ENCODE results near the gene CDC42.

DNA sequence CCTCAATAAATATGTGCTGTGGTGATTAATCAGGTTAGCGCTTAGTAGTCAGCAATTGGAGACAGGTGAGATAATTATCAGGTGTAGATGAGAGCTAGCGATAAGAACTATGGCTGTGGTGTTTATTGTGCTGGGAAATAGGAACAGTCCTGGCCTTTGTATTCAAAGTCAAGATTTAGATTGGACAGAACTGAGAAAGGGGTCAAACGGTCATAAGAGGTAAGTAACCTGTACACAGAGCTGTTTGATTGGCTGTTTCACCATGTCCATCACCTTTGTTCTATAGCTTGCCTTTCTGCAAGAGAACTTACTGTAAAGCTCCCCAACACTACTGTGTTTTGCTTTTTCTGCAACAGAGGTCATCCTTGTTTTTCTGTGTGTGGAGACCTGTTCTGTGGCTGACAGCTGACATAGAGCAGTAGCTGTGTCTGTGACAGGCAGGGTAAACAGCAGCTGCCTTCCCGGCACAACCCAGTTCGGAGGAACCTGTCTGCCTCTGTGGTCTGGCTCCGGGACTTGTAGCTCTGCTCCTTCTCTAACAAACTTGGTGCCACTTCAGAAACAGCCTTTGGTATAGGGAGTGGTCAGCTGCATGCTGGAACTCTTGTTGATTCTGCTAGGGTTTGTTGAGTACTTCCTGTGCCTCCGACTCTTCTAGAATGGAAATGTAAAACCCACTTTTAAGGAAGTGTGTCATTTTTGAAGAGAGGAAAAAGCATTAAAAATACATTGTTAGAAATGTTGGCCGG lies 21.1 kb upstream of the CDC42 start:
- no peak for TF ChIP-seq SP1 (IDR thresholded peaks at IDR 0.05; ENCODE audit: low read depth, low read length)
- TF ChIP-seq, protein P1, sequence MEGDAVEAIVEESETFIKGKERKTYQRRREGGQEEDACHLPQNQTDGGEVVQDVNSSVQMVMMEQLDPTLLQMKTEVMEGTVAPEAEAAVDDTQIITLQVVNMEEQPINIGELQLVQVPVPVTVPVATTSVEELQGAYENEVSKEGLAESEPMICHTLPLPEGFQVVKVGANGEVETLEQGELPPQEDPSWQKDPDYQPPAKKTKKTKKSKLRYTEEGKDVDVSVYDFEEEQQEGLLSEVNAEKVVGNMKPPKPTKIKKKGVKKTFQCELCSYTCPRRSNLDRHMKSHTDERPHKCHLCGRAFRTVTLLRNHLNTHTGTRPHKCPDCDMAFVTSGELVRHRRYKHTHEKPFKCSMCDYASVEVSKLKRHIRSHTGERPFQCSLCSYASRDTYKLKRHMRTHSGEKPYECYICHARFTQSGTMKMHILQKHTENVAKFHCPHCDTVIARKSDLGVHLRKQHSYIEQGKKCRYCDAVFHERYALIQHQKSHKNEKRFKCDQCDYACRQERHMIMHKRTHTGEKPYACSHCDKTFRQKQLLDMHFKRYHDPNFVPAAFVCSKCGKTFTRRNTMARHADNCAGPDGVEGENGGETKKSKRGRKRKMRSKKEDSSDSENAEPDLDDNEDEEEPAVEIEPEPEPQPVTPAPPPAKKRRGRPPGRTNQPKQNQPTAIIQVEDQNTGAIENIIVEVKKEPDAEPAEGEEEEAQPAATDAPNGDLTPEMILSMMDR (IDR thresholded peaks at IDR 0.05 in 2 of 3, conservative IDR thresholded peaks at IDR 0.05 in 1 of 3; ENCODE audit: control insufficient read depth in 2 of 3, extremely low read depth in 1 of 3, insufficient read depth in 1 of 3, low read depth in 3 of 3, low read length in 3 of 3): no peak
- TF ChIP-seq JUND (IDR thresholded peaks at IDR 0.05; ENCODE audit: low read depth, low read length): no peak
- TF ChIP-seq MXI1 (IDR thresholded peaks at IDR 0.05; ENCODE audit: low read depth, low read length): no peak
- no peak for TF ChIP-seq NFXL1 (IDR thresholded peaks at IDR 0.05; ENCODE audit: borderline replicate concordance)
- TF ChIP-seq EZH2 (IDR thresholded peaks at IDR 0.05; ENCODE audit: borderline replicate concordance, control insufficient read depth, low read depth, low read length): no peak
- no peak for TF ChIP-seq POLR2A (IDR thresholded peaks at IDR 0.05; ENCODE audit: low read depth, low read length)
- TF ChIP-seq ZNF24 (IDR thresholded peaks at IDR 0.05): no peak
- TF ChIP-seq RAD21 (IDR thresholded peaks at IDR 0.05; ENCODE audit: insufficient read depth, low read depth, low read length): no peak
- no peak for TF ChIP-seq YBX1 (IDR thresholded peaks at IDR 0.05)
- TF ChIP-seq, protein P2, sequence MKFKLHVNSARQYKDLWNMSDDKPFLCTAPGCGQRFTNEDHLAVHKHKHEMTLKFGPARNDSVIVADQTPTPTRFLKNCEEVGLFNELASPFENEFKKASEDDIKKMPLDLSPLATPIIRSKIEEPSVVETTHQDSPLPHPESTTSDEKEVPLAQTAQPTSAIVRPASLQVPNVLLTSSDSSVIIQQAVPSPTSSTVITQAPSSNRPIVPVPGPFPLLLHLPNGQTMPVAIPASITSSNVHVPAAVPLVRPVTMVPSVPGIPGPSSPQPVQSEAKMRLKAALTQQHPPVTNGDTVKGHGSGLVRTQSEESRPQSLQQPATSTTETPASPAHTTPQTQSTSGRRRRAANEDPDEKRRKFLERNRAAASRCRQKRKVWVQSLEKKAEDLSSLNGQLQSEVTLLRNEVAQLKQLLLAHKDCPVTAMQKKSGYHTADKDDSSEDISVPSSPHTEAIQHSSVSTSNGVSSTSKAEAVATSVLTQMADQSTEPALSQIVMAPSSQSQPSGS (IDR thresholded peaks at IDR 0.05; ENCODE audit: low read length): no peak

All from GM12878 (cell line).